ENCODE data around the gene ULBP3.
"Not testable (repeated sequence)": the region's sequence is repeated elsewhere in the genome, so short reads cannot be mapped to it uniquely, and the experiment has no call there.

The ULBP3 gene

GRCh38 chr6:150070236-150070818, 1.4 kb upstream of the ULBP3 start:
- no peak for TF ChIP-seq CTCF (IDR thresholded peaks at IDR 0.05; ENCODE audit: low read depth, low read length)
- H3K4me3 ChIP-seq (ENCODE audit: low read depth, low read length), result no peak overlapping the region
- in situ Hi-C loops (cut with HindIII; ENCODE audit: low sequenced_read_pairs), result no loop called here
- no peak for DNase-seq (ENCODE audit: low read depth, low spot score)

DNA sequence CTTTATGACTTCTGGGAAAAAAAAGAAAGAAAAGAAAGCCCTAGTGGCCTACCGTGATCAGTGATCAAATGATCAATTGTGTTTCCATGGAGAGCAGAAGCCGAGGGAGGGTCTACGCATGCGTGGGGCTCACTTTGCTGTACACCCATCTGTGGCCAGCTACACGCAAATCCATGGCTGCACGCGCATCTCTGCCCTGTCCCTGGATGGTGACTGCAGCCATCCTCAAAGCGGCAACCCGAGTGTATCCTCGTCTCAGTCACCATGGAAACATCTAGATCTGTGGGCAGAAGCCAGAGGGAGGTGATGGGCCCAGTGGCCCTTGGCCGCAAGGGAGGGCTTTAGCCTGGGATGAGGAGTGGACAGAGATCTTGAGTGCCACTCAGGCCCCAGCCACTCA, 785 bp upstream of the ULBP3 start:
- no peak for TF ChIP-seq CTCF (IDR thresholded peaks at IDR 0.05; ENCODE audit: low read depth, low read length)
- in situ Hi-C loops (cut with HindIII; ENCODE audit: low sequenced_read_pairs), result no loop called here
- peak overlapping the region; percentile 81 for H3K4me3 ChIP-seq (ENCODE audit: low read depth, low read length)
- DNase-seq (ENCODE audit: low read depth, low spot score), result no peak

DNA sequence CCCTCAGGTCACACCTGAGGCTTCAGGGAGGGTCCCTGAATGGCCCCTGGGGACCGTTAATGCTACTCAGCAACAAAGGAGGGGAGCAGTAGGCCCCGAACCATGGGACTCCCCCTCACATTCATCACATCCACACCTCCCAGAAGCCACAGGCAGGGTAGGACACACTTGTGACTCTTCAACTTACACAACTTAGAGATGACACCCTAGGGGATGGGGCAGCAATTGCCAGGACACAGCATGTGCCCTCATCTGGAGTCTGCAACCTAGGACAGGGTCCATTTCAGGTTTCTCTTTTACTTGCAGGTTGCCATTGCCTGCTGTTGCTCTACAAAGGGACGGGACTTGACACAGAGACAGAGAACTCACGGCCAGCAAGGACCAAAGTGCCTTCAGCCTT, 770 bp downstream of the ULBP3 start:
- no peak for DNase-seq (ENCODE audit: low read depth, low spot score)
- peak overlapping the region; percentile 81 for H3K4me3 ChIP-seq (ENCODE audit: low read depth, low read length)
- no peak for TF ChIP-seq CTCF (IDR thresholded peaks at IDR 0.05; ENCODE audit: low read depth, low read length)
- in situ Hi-C loops (cut with HindIII; ENCODE audit: low sequenced_read_pairs), result no loop called here

GRCh38 chr6:150065083-150065482, 3.8 kb downstream of the ULBP3 start:
- H3K4me3 ChIP-seq (ENCODE audit: low read depth, low read length), result no peak overlapping the region
- no peak for DNase-seq (ENCODE audit: low read depth, low spot score)
- in situ Hi-C loops (cut with HindIII; ENCODE audit: low sequenced_read_pairs), result no loop called here
- no peak for TF ChIP-seq CTCF (IDR thresholded peaks at IDR 0.05; ENCODE audit: low read depth, low read length)

DNA sequence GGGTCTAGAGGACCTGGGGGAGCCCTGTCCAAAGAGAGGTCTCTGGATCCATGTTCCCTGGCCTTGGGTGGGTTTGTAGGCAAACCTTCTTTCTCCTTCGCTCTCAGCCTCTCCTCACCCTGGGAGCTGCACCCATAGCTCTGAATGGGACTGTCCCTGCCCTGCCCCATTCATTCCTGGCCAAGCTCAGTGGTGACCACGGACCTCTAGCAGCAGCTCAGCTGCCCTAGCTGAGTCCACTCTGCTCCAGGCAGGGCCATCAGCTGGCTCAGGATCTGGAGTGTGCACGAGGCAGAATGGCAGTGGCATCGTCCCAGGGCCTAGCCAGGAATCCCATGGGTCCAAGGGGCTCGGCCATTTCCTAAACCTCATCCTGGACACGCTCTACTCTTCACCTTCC, 5.3 kb downstream of the ULBP3 start:
- DNase-seq (ENCODE audit: low read depth, low spot score), result no peak
- in situ Hi-C loops (cut with HindIII; ENCODE audit: low sequenced_read_pairs), result no loop called here
- no peak overlapping the region for H3K4me3 ChIP-seq (ENCODE audit: low read depth, low read length)
- TF ChIP-seq CTCF (IDR thresholded peaks at IDR 0.05; ENCODE audit: low read depth, low read length), result no peak

GRCh38 chr6:150059973-150060372, 8.9 kb downstream of the ULBP3 start:
- DNase-seq (ENCODE audit: low read depth, low spot score); H3K4me3 ChIP-seq (ENCODE audit: low read depth, low read length); in situ Hi-C loops (cut with HindIII; ENCODE audit: low sequenced_read_pairs): not testable (repeated sequence)

- in situ Hi-C loops (cut with HindIII; ENCODE audit: low sequenced_read_pairs), result no loop called here
- DNase-seq (ENCODE audit: low read depth, low spot score), result no peak
- no peak for TF ChIP-seq CTCF (IDR thresholded peaks at IDR 0.05; ENCODE audit: low read depth, low read length)
- H3K4me3 ChIP-seq (ENCODE audit: low read depth, low read length), result no peak overlapping the region
Measured at GRCh38 chr6:150058986-150059385, 9.9 kb downstream of the ULBP3 start.

Data from astrocyte of the spinal cord (primary cell).